K562 (cell line): Measurements from ENCODE around the gene COA4. TPM values are rescaled to one million over a fixed set of nuclear protein-coding genes. Genes with fewer than 3 reads are reported as not detected.

Experiments used
- ATAC-seq: fragments of 200-7000 bp; cut with Tn5 transposase; 3 replicates; pipeline ENCODE4 v1.9.1; 2020; ENCODE audit warnings: moderate library complexity
- BruUV-seq: library from RNA; stranded (reverse); fragments of 400-500 nt; replicated peaks from 2 replicates; lab custom pipeline; 2021; lab: Mats Ljungman, UMichigan
- CTCF ChIA-PET: fragments of 300-600 bp; formaldehyde crosslinking; extraction: SDS; loops from one replicate; lab custom pipeline; 2021; ENCODE audit warnings: low intra/inter-chr PET ratio; lab: Yijun Ruan, JAX
- POLR2A ChIA-PET: fragments of 300-600, 350-650 bp; sonication (Branson Sonifier 250); formaldehyde crosslinking; extraction: SDS; loops from one replicate; lab custom pipeline; 2021; ENCODE audit warnings: antibody characterized with exemption, inconsistent platforms; lab: Yijun Ruan, JAX
- DNase-seq, 4 experiments: peaks; one replicate each; pipeline versions ENCODE4 v3.0.0 to v3.0.0-alpha.2; 2011 to 2018; ENCODE audit warnings: low spot score in 3 of 4, mixed read lengths in 3 of 4; ENCODE audit errors: extremely low read depth in 1 of 4
- FAIRE-seq: peaks from 2 replicates; lab custom pipeline; 2011; peaks lifted over from hg19 to GRCh38; lab: Jason Lieb, UNC
- H2AFZ ChIP-seq: 2 replicates; pipeline ENCODE4 v1.6.0; 2011; ENCODE audit warnings: low read depth, low read length, control low read depth, inconsistent platforms
- H3K27ac ChIP-seq: fragments of 200-600 bp; 3 replicates; pipeline ENCODE4 v1.8.0; 2011; ENCODE audit warnings: low read depth, mild to moderate bottlenecking, control low read depth, inconsistent platforms, low read length, moderate library complexity, mixed read lengths; ENCODE audit errors: extremely low read depth
- H3K27me3 ChIP-seq, 2 experiments: fragments of 300-600 bp in 1 of 2; 2 replicates in 1 of 2; 3 replicates in 1 of 2; pipeline versions ENCODE4 v1.6.0 to v1.8.0; 2011; ENCODE audit warnings: inconsistent platforms in 2 of 2, low read length in 2 of 2, mild to moderate bottlenecking in 1 of 2, mixed read lengths in 1 of 2, moderate library complexity in 1 of 2; ENCODE audit not compliant: control insufficient read depth in 2 of 2, insufficient read depth in 2 of 2
- H3K36me3 ChIP-seq: fragments of 300-600 bp; 3 replicates; pipeline ENCODE4 v1.8.0; 2011; ENCODE audit warnings: mild to moderate bottlenecking, low read length, inconsistent platforms; ENCODE audit not compliant: control insufficient read depth, insufficient read depth
- H3K4me1 ChIP-seq, 2 experiments: fragments of 200-600 bp in 1 of 2; replicated peaks in 1 of 2; 2 replicates in 1 of 2; 3 replicates in 1 of 2; pipeline versions ENCODE4 v1.5.1 to v1.8.0; 2011; ENCODE audit warnings: inconsistent platforms in 2 of 2, low read length in 2 of 2, mild to moderate bottlenecking in 1 of 2, mixed read lengths in 1 of 2, moderate library complexity in 1 of 2; ENCODE audit not compliant: control insufficient read depth in 2 of 2, insufficient read depth in 2 of 2
- H3K4me2 ChIP-seq: 2 replicates; pipeline ENCODE4 v1.6.1; 2011; ENCODE audit warnings: low read length, control low read depth, inconsistent platforms, mixed read lengths; ENCODE audit not compliant: insufficient read depth
- H3K4me3 ChIP-seq: fragments of 200-600 bp; sonication (generic), shearing (Covaris generic); 2 replicates; pipeline ENCODE4 v1.5.1; 2016; ENCODE audit warnings: control low read depth, inconsistent platforms
- H3K79me2 ChIP-seq: fragments of 200-600 bp; 3 replicates; pipeline ENCODE4 v1.8.0; 2011; ENCODE audit warnings: low read length, inconsistent platforms; ENCODE audit not compliant: control insufficient read depth, insufficient read depth
- H3K9ac ChIP-seq, 2 experiments: 2 replicates each; pipeline versions ENCODE4 v1.6.0 to v1.6.1; 2011; ENCODE audit warnings: low read depth in 2 of 2, low read length in 2 of 2, control low read depth in 1 of 2, inconsistent platforms in 1 of 2, mild to moderate bottlenecking in 1 of 2, mixed read lengths in 1 of 2; ENCODE audit not compliant: insufficient read depth in 1 of 2
- H3K9me1 ChIP-seq: one replicate; pipeline ENCODE4 v1.6.0; 2011; ENCODE audit warnings: inconsistent platforms, mild to moderate bottlenecking, low read length, moderate library complexity; ENCODE audit not compliant: control insufficient read depth, insufficient read depth
- H3K9me3 ChIP-seq: replicated peaks from 2 replicates; pipeline ENCODE4 v1.5.1; 2011; ENCODE audit warnings: low read depth, low read length, inconsistent platforms; ENCODE audit not compliant: control insufficient read depth, insufficient read depth
- H4K20me1 ChIP-seq: replicated peaks from 2 replicates; pipeline ENCODE4 v1.6.1; 2011; ENCODE audit warnings: low read length, inconsistent platforms, mixed read lengths; ENCODE audit not compliant: control insufficient read depth, insufficient read depth
- ATF1 ChIP-seq, 2 experiments: fragments of 450-650 bp in 1 of 2; IDR thresholded peaks; 2 replicates each; pipeline ENCODE4 v1.6.1; 2016; ENCODE audit warnings: missing compliant biosample characterization in 1 of 2, missing genetic modification characterization in 1 of 2
- CGGBP1 ChIP-seq: fragments of 250-450 bp; sonication (Bioruptor Pico); IDR thresholded peaks from 2 replicates; pipeline ENCODE4 v1.9.0; 2021; ENCODE audit warnings: mild to moderate bottlenecking
- FOXK2 ChIP-seq, 2 experiments: fragments of 450-650 bp; IDR thresholded peaks in 1 of 2; conservative IDR thresholded peaks in 1 of 2; 2 replicates each; pipeline ENCODE4 v1.6.1; 2016; ENCODE audit warnings: low read depth in 2 of 2, mild to moderate bottlenecking in 1 of 2
- NFE2 ChIP-seq: IDR thresholded peaks from 2 replicates; pipeline ENCODE4 v1.6.1; 2014; ENCODE audit warnings: antibody characterized with exemption, low read depth
- VEZF1 ChIP-seq: fragments of 200-800 bp; sonication (Bioruptor generic); IDR thresholded peaks from 2 replicates; pipeline ENCODE4 v1.6.1; 2017; ENCODE audit warnings: missing genetic modification characterization, missing compliant biosample characterization
- ZNF316 ChIP-seq: fragments of 450-650 bp; IDR thresholded peaks from 2 replicates; pipeline ENCODE4 v1.6.1; 2016
- WGBS: fragments of 100-300 bp; shearing (Covaris generic); methylation state at CpG from one replicate; pipeline ENCODE4 v1.1.6; 2016; ENCODE audit warnings: low coverage, mixed read lengths; ENCODE audit not compliant: insufficient coverage; ENCODE audit errors: missing lambda C conversion rate; 5-methylcytosine and 5-hydroxymethylcytosine counted together
- in situ Hi-C: fragments of 300-500 bp; cut with MboI; formaldehyde crosslinking; loops from 4 replicates; pipeline ENCODE4 v1.15.0; 2018; ENCODE audit warnings: inconsistent platforms, mixed read lengths
- intact Hi-C: fragments of 100-400 bp; cut with micrococcal nuclease; formaldehyde crosslinking; loops from 2 replicates; pipeline ENCODE4 v1.14.2; 2022
- polyA plus RNA-seq, 8 experiments: library from polyadenylated mRNA; depleted of rRNA in 4 of 8; stranded (reverse) in 5 of 8; unstranded in 3 of 8; fragments of >200 nt; fragmentation: Nextera tagmentation in 2 of 8; fragmentation: Illumina TruSeq in 1 of 8; extraction: Ambion mirVana in 2 of 8; extraction: Trizol in 1 of 8; gene quantifications; 2 replicates each; pipeline versions ENCODE4 v1.2.1 to v1.2.3, GENCODE V29; 2011 to 2014; ENCODE audit warnings: inconsistent platforms in 1 of 8, missing spikeins in 1 of 8
- total RNA-seq, 7 experiments: library from RNA; depleted of rRNA in 6 of 7; stranded (reverse); fragments of >200 nt in 6 of 7; fragmentation: Illumina TruSeq in 2 of 7; extraction: Trizol in 2 of 7; gene quantifications; 2 replicates each; pipeline versions ENCODE4 v1.2.1 to v1.2.3, GENCODE V29; 2011 to 2021; ENCODE audit warnings: low replicate concordance in 1 of 7

Gene COA4
- total and polyA plus RNA-seq, 9 of the 15 experiments (the other 6 are each of a cell fraction or from before 2014, with no cell fraction given) = 108 to 255 (median 152) TPM

- TF ChIP-seq CGGBP1 (CRISPR knock-in tag) = 0 out of 2 replicates have a peak, but pooled peaks have one; percentile 61
- TF ChIP-seq VEZF1 (CRISPR knock-in tag) = peak; percentile 74
- TF ChIP-seq ATF1 (CRISPR knock-in tag; IDR thresholded peaks at IDR 0.05) = no peak
- peak; percentile 85 for TF ChIP-seq ATF1 (tag; IDR thresholded peaks at IDR 0.05)
- TF ChIP-seq, all 486 proteins: peak for 148
These were observed at the start of gene COA4, which contains the start of gene PAAF1 (continued) for GRCh38 chr11:73876424-73877310.

- Histone ChIP-seq H3K4me2 (no peak overlapping the region), H3K9ac (no peak overlapping the region), H3K4me3 (no peak overlapping the region), H3K4me1 (no peaks in the 10 kb centered on the region), H2AFZ (no peak overlapping the region), H3K9me1 (no peaks in the 10 kb centered on the region), H3K27me3 (no peaks in the 10 kb centered on the region), H3K27ac (no peak overlapping the region), H3K36me3 (peaks cover 51% of the 10 kb centered on the region), H3K9me3 (no peaks in the 10 kb centered on the region), H4K20me1 (no peaks in the 10 kb centered on the region), H3K79me2 (no peaks in the 10 kb centered on the region)
- ChIA-PET POLR2A (no interaction called here), CTCF (no interaction called here)
- in situ Hi-C loops = no loop called here
- no peak for DNase-seq
- no peak for FAIRE-seq
- TF ChIP-seq ZNF316 = peak; percentile 70
- TF ChIP-seq FOXK2 (conservative IDR thresholded peaks at IDR 0.05 in 1 of 2, IDR thresholded peaks at IDR 0.05 in 1 of 2; ENCODE audit: low read depth in 2 of 2) = no peak
- TF ChIP-seq NFE2 = peak; percentile 24; the same call in 1 of the 2 replicates
- WGBS = 96% methylated on average over 4 of the region's 4 CpGs
- intact Hi-C loops = no loop called here
- ATAC-seq = no peak
- BruUV-seq = no TSS peak
These were observed 44.5 kb upstream of the COA4 start for GRCh38 chr11:73921180-73921579.
